ENCODE measurements around the gene HDLBP.
A peak's percentile ranks its signal among the peaks of the same experiment; 100 is the strongest.

The HDLBP gene

GRCh38 chr2:241315093-241315878, at the start of gene HDLBP:
HDLBP (minus strand) TSS chr2:241315672; CDS start chr2:241266869, 48,803 bp downstream.
- peak; percentile 100 for DNase-seq (ENCODE audit: low read depth)

- no peak for DNase-seq (ENCODE audit: low read depth)
Measured at GRCh38 chr2:241364781-241365180, 49.3 kb upstream of the HDLBP start.

- DNase-seq (ENCODE audit: low read depth), result no peak
Measured at GRCh38 chr2:241363426-241363825, 48.0 kb upstream of the HDLBP start.

- no peak for DNase-seq (ENCODE audit: low read depth)
Measured at GRCh38 chr2:241359481-241360045, 44.1 kb upstream of the HDLBP start.

- no peak for DNase-seq (ENCODE audit: low read depth)
Measured at GRCh38 chr2:241358470-241358869, 43.0 kb upstream of the HDLBP start.

- DNase-seq (ENCODE audit: low read depth), result no peak
Measured at GRCh38 chr2:241357531-241357930, 42.1 kb upstream of the HDLBP start.

GRCh38 chr2:241356871-241357260, 41.4 kb upstream of the HDLBP start:
- DNase-seq (ENCODE audit: low read depth), result no peak

GRCh38 chr2:241355983-241356870, 40.8 kb upstream of the HDLBP start, which contains the start of gene FARP2:
FARP2 (plus strand) TSS chr2:241356285; CDS start chr2:241373108, 16,823 bp downstream.
- DNase-seq (ENCODE audit: low read depth), result peak; percentile 93

GRCh38 chr2:241354668-241355658, 39.5 kb upstream of the HDLBP start:
- peak; percentile 40 for DNase-seq (ENCODE audit: low read depth)

GRCh38 chr2:241352227-241352626, 36.8 kb upstream of the HDLBP start:
- DNase-seq (ENCODE audit: low read depth), result no peak

- no peak for DNase-seq (ENCODE audit: low read depth)
Measured at GRCh38 chr2:241351640-241352031, 36.2 kb upstream of the HDLBP start.

GRCh38 chr2:241350878-241351639, 35.6 kb upstream of the HDLBP start:
- no peak for DNase-seq (ENCODE audit: low read depth)

- DNase-seq (ENCODE audit: low read depth), result no peak
Measured at GRCh38 chr2:241350530-241350877, 35.0 kb upstream of the HDLBP start.

GRCh38 chr2:241349941-241350340, 34.5 kb upstream of the HDLBP start:
- no peak for DNase-seq (ENCODE audit: low read depth)

- no peak for DNase-seq (ENCODE audit: low read depth)
Measured at GRCh38 chr2:241344925-241345651, 29.6 kb upstream of the HDLBP start.

- no peak for DNase-seq (ENCODE audit: low read depth)
Measured at GRCh38 chr2:241340631-241341163, 25.2 kb upstream of the HDLBP start.

- DNase-seq (ENCODE audit: low read depth), result no peak
Measured at GRCh38 chr2:241339839-241340630, 24.6 kb upstream of the HDLBP start.

GRCh38 chr2:241334813-241335212, 19.3 kb upstream of the HDLBP start:
- DNase-seq (ENCODE audit: low read depth), result no peak

- DNase-seq (ENCODE audit: low read depth), result no peak
Measured at GRCh38 chr2:241330616-241330981, 15.1 kb upstream of the HDLBP start.
